Measurements from ENCODE around the gene DIAPH3.
"Not testable (repeated sequence)": the region's sequence is repeated elsewhere in the genome, so short reads cannot be mapped to it uniquely, and the experiment has no call there.

The DIAPH3 gene

GRCh38 chr13:60093425-60094019 lies 70.2 kb downstream of the DIAPH3 start:
- H3K27ac ChIP-seq, result no peak overlapping the region
- TF ChIP-seq ZFX (IDR thresholded peaks at IDR 0.05), result no peak
- no peak for TF ChIP-seq CTCF (conservative IDR thresholded peaks at IDR 0.05)

- no peak overlapping the region for H3K27ac ChIP-seq
- TF ChIP-seq CTCF (conservative IDR thresholded peaks at IDR 0.05) (peak; percentile 19; the same call in 1 of the 2 replicates), ZFX (IDR thresholded peaks at IDR 0.05) (no peak)
Measured at GRCh38 chr13:60091573-60091972, 72.2 kb downstream of the DIAPH3 start.

GRCh38 chr13:60090574-60090973 lies 73.2 kb downstream of the DIAPH3 start:
- TF ChIP-seq ZFX (IDR thresholded peaks at IDR 0.05) (no peak), CTCF (conservative IDR thresholded peaks at IDR 0.05) (no peak)
- no peak overlapping the region for H3K27ac ChIP-seq

GRCh38 chr13:60083780-60084179 lies 79.9 kb downstream of the DIAPH3 start:
- not testable (repeated sequence) for H3K27ac ChIP-seq

GRCh38 chr13:60080850-60081249 lies 82.9 kb downstream of the DIAPH3 start:
- TF ChIP-seq CTCF (conservative IDR thresholded peaks at IDR 0.05) (no peak), ZFX (IDR thresholded peaks at IDR 0.05) (no peak)
- no peak overlapping the region for H3K27ac ChIP-seq

- no peak for TF ChIP-seq CTCF (conservative IDR thresholded peaks at IDR 0.05)
- TF ChIP-seq ZFX (IDR thresholded peaks at IDR 0.05), result no peak
- H3K27ac ChIP-seq, result no peak overlapping the region
Measured at GRCh38 chr13:60078226-60078625, 85.5 kb downstream of the DIAPH3 start.

GRCh38 chr13:60075850-60076249 lies 87.9 kb downstream of the DIAPH3 start:
- TF ChIP-seq ZFX (IDR thresholded peaks at IDR 0.05) (no peak), CTCF (conservative IDR thresholded peaks at IDR 0.05) (no peak)
- no peak overlapping the region for H3K27ac ChIP-seq

GRCh38 chr13:60074397-60074796 lies 89.3 kb downstream of the DIAPH3 start:
- H3K27ac ChIP-seq, result no peak overlapping the region
- TF ChIP-seq CTCF (conservative IDR thresholded peaks at IDR 0.05) (no peak), ZFX (IDR thresholded peaks at IDR 0.05) (no peak)

Measured in C4-2B (cell line).